Activated CD4-positive, alpha-beta T cell treated with anti-CD3 and anti-CD28 coated beads for 1 hour (primary cell): ENCODE measurements around the gene NUDT14.

Experiments
- DNase-seq: peaks from one replicate; pipeline ENCODE4 v3.0.0-alpha.2; 2020

NUDT14 gene

GRCh38 chr14:105123981-105124765, 56.9 kb downstream of the NUDT14 start:
- no peak for DNase-seq

GRCh38 chr14:105123064-105123665, 57.9 kb downstream of the NUDT14 start:
- DNase-seq, result no peak
